Keratinocyte (primary cell): ENCODE measurements around the gene OR10K1. TPM values are rescaled to one million over a fixed set of nuclear protein-coding genes. Genes with fewer than 3 reads are reported as not detected.
"Not testable (repeated sequence)": the region's sequence is repeated elsewhere in the genome, so short reads cannot be mapped to it uniquely, and the experiment has no call there.

Experiments
- DNase-seq: peaks from one replicate; pipeline ENCODE4 v3.0.0-alpha.2; 2011; ENCODE audit warnings: low read depth, missing footprints, low spot score
- FAIRE-seq: peaks from 2 replicates; lab custom pipeline; 2011; peaks lifted over from hg19 to GRCh38; lab: Jason Lieb, UNC
- H2AFZ ChIP-seq: 2 replicates; pipeline ENCODE4 v1.6.0; 2012; ENCODE audit warnings: low read length, control low read depth, inconsistent platforms; ENCODE audit not compliant: control insufficient read depth
- H3K27ac ChIP-seq: 2 replicates; pipeline ENCODE4 v1.5.1; 2011; ENCODE audit warnings: low read length; ENCODE audit not compliant: control insufficient read depth, insufficient read depth
- H3K27me3 ChIP-seq: 3 replicates; pipeline ENCODE4 v1.6.0; 2011; ENCODE audit warnings: low read length; ENCODE audit not compliant: control insufficient read depth, insufficient read depth; ENCODE audit errors: extremely low read depth
- H3K36me3 ChIP-seq, 2 experiments: 2 replicates in 1 of 2; 3 replicates in 1 of 2; pipeline ENCODE4 v1.5.1; 2011; ENCODE audit warnings: low read length in 2 of 2, mild to moderate bottlenecking in 1 of 2; ENCODE audit not compliant: control insufficient read depth in 2 of 2, insufficient read depth in 2 of 2; ENCODE audit errors: extremely low read depth in 1 of 2
- H3K4me1 ChIP-seq: 3 replicates; pipeline ENCODE4 v1.5.1; 2011; ENCODE audit warnings: low read length; ENCODE audit not compliant: control insufficient read depth, insufficient read depth; ENCODE audit errors: extremely low read depth
- H3K4me2 ChIP-seq: 3 replicates; pipeline ENCODE4 v1.6.0; 2011; ENCODE audit warnings: low read depth, low read length; ENCODE audit not compliant: control insufficient read depth, insufficient read depth; ENCODE audit errors: extremely low read depth
- H3K4me3 ChIP-seq, 3 experiments: fragments of 200-600 bp in 1 of 3; sonication (generic) in 1 of 3; 2 replicates in 2 of 3; 3 replicates in 1 of 3; pipeline ENCODE4 v1.5.1; 2011 to 2016; ENCODE audit warnings: low read length in 3 of 3, mild to moderate bottlenecking in 3 of 3, control low read depth in 2 of 3, inconsistent platforms in 1 of 3, low read depth in 1 of 3, mixed read lengths in 1 of 3, mixed run types in 1 of 3, moderate library complexity in 1 of 3; ENCODE audit not compliant: control insufficient read depth in 2 of 3, insufficient read depth in 2 of 3; ENCODE audit errors: extremely low read depth in 1 of 3
- H3K79me2 ChIP-seq: 2 replicates; pipeline ENCODE4 v1.6.0; 2012; ENCODE audit warnings: low read length; ENCODE audit not compliant: control insufficient read depth, insufficient read depth
- H3K9ac ChIP-seq: 3 replicates; pipeline ENCODE4 v1.6.0; 2011; ENCODE audit warnings: low read length; ENCODE audit not compliant: control insufficient read depth, insufficient read depth; ENCODE audit errors: extremely low read depth
- H3K9me1 ChIP-seq: 3 replicates; pipeline ENCODE4 v1.6.0; 2011; ENCODE audit warnings: low read length; ENCODE audit not compliant: control insufficient read depth, insufficient read depth; ENCODE audit errors: extremely low read depth
- H3K9me3 ChIP-seq: 2 replicates; pipeline ENCODE4 v1.5.1; 2012; ENCODE audit warnings: low read depth, low read length; ENCODE audit not compliant: control insufficient read depth
- H4K20me1 ChIP-seq: 3 replicates; pipeline ENCODE4 v1.6.0; 2011; ENCODE audit warnings: low read length; ENCODE audit not compliant: control insufficient read depth, insufficient read depth; ENCODE audit errors: extremely low read depth
- CTCF ChIP-seq, 3 experiments: IDR thresholded peaks in 1 of 3; conservative IDR thresholded peaks in 1 of 3; optimal IDR thresholded peaks in 1 of 3; 2 replicates in 2 of 3; 3 replicates in 1 of 3; pipeline versions ENCODE3 to v1.5.1; 2011; ENCODE audit warnings: low read length in 3 of 3, mild to moderate bottlenecking in 3 of 3, moderate library complexity in 2 of 3, control low read depth in 1 of 3, inconsistent platforms in 1 of 3; ENCODE audit not compliant: insufficient read depth in 2 of 3; ENCODE audit errors: extremely low read depth in 1 of 3
- EZH2 ChIP-seq: IDR thresholded peaks from one replicate; pipeline ENCODE4 v1.6.1; 2012; ENCODE audit warnings: inconsistent platforms, mild to moderate bottlenecking, low read length, moderate library complexity
- dilution Hi-C: fragments of 300-500 bp; cut with MboI; formaldehyde crosslinking; loops from one replicate; pipeline ENCODE4 v1.7.0; 2020; ENCODE audit warnings: low sequenced_read_pairs; ENCODE audit not compliant: extremely low pct_ligation_motif_present
- polyA plus RNA-seq, 5 experiments: library from polyadenylated mRNA; depleted of rRNA in 3 of 5; stranded (reverse) in 3 of 5; stranded (forward) in 1 of 5; unstranded in 1 of 5; fragments of >200 nt; gene quantifications; 1 replicate in 1 of 5; 2 replicates in 3 of 5; 3 replicates in 1 of 5; pipeline versions ENCODE4 v1.2.1 to v1.2.3, GENCODE V29; 2011 to 2012; ENCODE audit warnings: missing spikeins in 2 of 5, low read depth in 1 of 5, low replicate concordance in 1 of 5

The OR10K1 gene
- polyA plus RNA-seq, 1 donor (not counting 4 experiments of a cell fraction or from before 2014, with no cell fraction given), result not detected

- Histone ChIP-seq H3K4me2 (no peak overlapping the region), H3K4me1 (no peaks in the 10 kb centered on the region), H3K4me3 (no peak overlapping the region), H3K9me3 (no peaks in the 10 kb centered on the region), H3K36me3 (no peaks in the 10 kb centered on the region), H3K79me2 (no peaks in the 10 kb centered on the region), H4K20me1 (no peaks in the 10 kb centered on the region), H3K9me1 (no peaks in the 10 kb centered on the region), H3K27ac (no peak overlapping the region), H2AFZ (no peak overlapping the region), H3K27me3 (no peaks in the 10 kb centered on the region), H3K9ac (no peak overlapping the region)
- DNase-seq (no peak), FAIRE-seq (no peak)
- TF ChIP-seq EZH2, result no peak
- no peak for TF ChIP-seq CTCF (optimal IDR thresholded peaks at IDR 0.05 in 1 of 3, IDR thresholded peaks at IDR 0.05 in 1 of 3, conservative IDR thresholded peaks at IDR 0.05 in 1 of 3; ENCODE audit: extremely low read depth in 1 of 3, insufficient read depth in 2 of 3, low read length in 3 of 3)
- dilution Hi-C loops, result no loop called here
Observed at GRCh38 chr1:158425027-158425426, 36.6 kb upstream of the OR10K1 start.

GRCh38 chr1:158426137-158426536, 35.5 kb upstream of the OR10K1 start, which contains the start of gene OR10K2:
Gene OR10K2, minus strand, starts transcription at chr1:158426237. Its CDS starts 5,371 bp downstream, at chr1:158420866.
- DNase-seq (no peak), FAIRE-seq (no peak)
- no peaks in the 10 kb centered on the region for H3K4me1 ChIP-seq
- H2AFZ ChIP-seq, result no peak within 1 kb of the TSS
- H3K79me2 ChIP-seq, result no peaks in the 10 kb centered on the region
- H3K4me2 ChIP-seq, result no peak within 1 kb of the TSS
- no peak within 1 kb of the TSS for H3K27ac ChIP-seq
- no peaks in the 10 kb centered on the region for H3K9me3 ChIP-seq
- dilution Hi-C loops, result no loop called here
- no peak within 1 kb of the TSS for H3K9ac ChIP-seq
- no peaks in the 10 kb centered on the region for H4K20me1 ChIP-seq
- H3K36me3 ChIP-seq, result no peaks in the 10 kb centered on the region
- TF ChIP-seq CTCF (optimal IDR thresholded peaks at IDR 0.05 in 1 of 3, IDR thresholded peaks at IDR 0.05 in 1 of 3, conservative IDR thresholded peaks at IDR 0.05 in 1 of 3; ENCODE audit: extremely low read depth in 1 of 3, insufficient read depth in 2 of 3, low read length in 3 of 3) (no peak), EZH2 (no peak)
- no peaks in the 10 kb centered on the region for H3K27me3 ChIP-seq
- H3K9me1 ChIP-seq, result no peaks in the 10 kb centered on the region
- H3K4me3 ChIP-seq, result no peak within 1 kb of the TSS

DNA sequence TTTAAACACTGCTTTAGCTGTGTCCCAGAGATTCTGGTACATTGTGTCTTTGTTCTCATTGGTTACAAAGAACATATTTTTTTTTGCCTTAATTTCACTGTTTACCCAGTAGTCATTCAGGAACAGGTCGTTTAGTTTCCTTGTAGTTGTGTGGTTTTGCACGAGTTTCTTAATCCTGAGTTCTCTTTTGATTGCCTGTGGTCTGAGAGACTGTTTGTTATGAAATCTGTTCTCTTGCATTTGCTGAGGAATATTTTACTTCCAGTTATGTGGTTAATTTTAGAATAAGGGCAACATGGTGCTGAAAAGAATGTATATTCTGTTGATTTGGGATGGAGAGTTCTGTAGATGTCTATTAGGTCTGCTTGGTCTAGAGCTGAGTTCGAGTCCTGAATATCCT, 31.5 kb upstream of the OR10K1 start:
- not testable (repeated sequence) for H3K36me3 ChIP-seq

More for the DNA sequence above, 31.5 kb upstream of the OR10K1 start:
- dilution Hi-C loops, H4K20me1 ChIP-seq, H3K4me3 ChIP-seq, DNase-seq, H3K9ac ChIP-seq, H3K27ac ChIP-seq, H3K9me1 ChIP-seq, H3K9me3 ChIP-seq, H3K4me2 ChIP-seq, H3K79me2 ChIP-seq, FAIRE-seq, H2AFZ ChIP-seq, H3K27me3 ChIP-seq, H3K4me1 ChIP-seq: not testable (repeated sequence)
